Body of pancreas (tissue), 4 donors: Measurements from ENCODE around the gene CASP9. TPM values are rescaled to one million over a fixed set of nuclear protein-coding genes. Genes with fewer than 3 reads are reported as not detected.
A peak's percentile ranks its signal among the peaks of the same experiment; 100 is the strongest.

Experiments
- ATAC-seq: fragments of 150-250 bp; one replicate; pipeline ENCODE4 v1.9.1; 2016
- DNase-seq, 4 donors: peaks; one replicate each; pipeline ENCODE4 v3.0.0-alpha.2; 2019
- H3K27ac ChIP-seq, 4 donors: fragments of 200-600 bp; sonication (generic); 1 replicate in 3 of 4; 2 replicates in 1 of 4; pipeline versions ENCODE4 v1.5.1 to v1.6.1; 2016 to 2019; ENCODE audit warnings: mild to moderate bottlenecking in 1 of 4, mixed read lengths in 1 of 4, moderate library complexity in 1 of 4
- H3K27me3 ChIP-seq, 2 donors: fragments of 200-600 bp; sonication (generic); one replicate each; pipeline ENCODE4 v1.6.0; 2016; ENCODE audit warnings: mild to moderate bottlenecking in 1 of 2
- H3K36me3 ChIP-seq, 2 donors: fragments of 200-600 bp; sonication (generic); replicated peaks in 1 of 2; 2 replicates each; pipeline ENCODE4 v1.5.1; 2016; ENCODE audit warnings: low read depth in 2 of 2; ENCODE audit not compliant: insufficient read depth in 1 of 2
- H3K4me1 ChIP-seq: fragments of 200-600 bp; sonication (generic); one replicate; pipeline ENCODE4 v1.6.0; 2016
- H3K4me3 ChIP-seq, 2 donors: fragments of 200-600 bp; sonication (generic); 1 replicate in 1 of 2; 2 replicates in 1 of 2; pipeline ENCODE4 v1.5.1; 2016 to 2019
- H3K9me3 ChIP-seq, 3 donors: fragments of 200-600 bp; sonication (generic); 1 replicate in 2 of 3; 2 replicates in 1 of 3; pipeline ENCODE4 v1.5.1; 2016
- POLR2A ChIP-seq, 3 donors: fragments of 450-650 bp; IDR thresholded peaks; one replicate each; pipeline ENCODE4 v1.6.1; 2016; ENCODE audit warnings: antibody characterized with exemption in 3 of 3, mild to moderate bottlenecking in 2 of 3
- WGBS, 2 donors: methylation state at CpG; one replicate each; pipeline ENCODE4 v1.1.5; 2017; 5-methylcytosine and 5-hydroxymethylcytosine counted together
- intact Hi-C: fragments of 100-400 bp; cut with DNase I; formaldehyde crosslinking; loops from one replicate; pipeline ENCODE4 v1.15.1; 2023
- total RNA-seq, 2 donors: library from RNA; depleted of rRNA; stranded (reverse); fragments of >200 nt; gene quantifications; one replicate each; pipeline ENCODE4 v1.1.0, GENCODE V29; 2016
- TF ChIP-seq, protein P1 (sequence below), 7 experiments: fragments of 450-650 bp in 4 of 7; fragments of 200-600 bp in 3 of 7; sonication (generic) in 3 of 7; IDR thresholded peaks; one replicate each; pipeline ENCODE4 v1.5.1; 2016 to 2019; ENCODE audit warnings: antibody characterized with exemption in 7 of 7

The CASP9 gene
- total RNA-seq, 2 donors from 2014 or later, result 12.9 to 21.5 TPM

DNA sequence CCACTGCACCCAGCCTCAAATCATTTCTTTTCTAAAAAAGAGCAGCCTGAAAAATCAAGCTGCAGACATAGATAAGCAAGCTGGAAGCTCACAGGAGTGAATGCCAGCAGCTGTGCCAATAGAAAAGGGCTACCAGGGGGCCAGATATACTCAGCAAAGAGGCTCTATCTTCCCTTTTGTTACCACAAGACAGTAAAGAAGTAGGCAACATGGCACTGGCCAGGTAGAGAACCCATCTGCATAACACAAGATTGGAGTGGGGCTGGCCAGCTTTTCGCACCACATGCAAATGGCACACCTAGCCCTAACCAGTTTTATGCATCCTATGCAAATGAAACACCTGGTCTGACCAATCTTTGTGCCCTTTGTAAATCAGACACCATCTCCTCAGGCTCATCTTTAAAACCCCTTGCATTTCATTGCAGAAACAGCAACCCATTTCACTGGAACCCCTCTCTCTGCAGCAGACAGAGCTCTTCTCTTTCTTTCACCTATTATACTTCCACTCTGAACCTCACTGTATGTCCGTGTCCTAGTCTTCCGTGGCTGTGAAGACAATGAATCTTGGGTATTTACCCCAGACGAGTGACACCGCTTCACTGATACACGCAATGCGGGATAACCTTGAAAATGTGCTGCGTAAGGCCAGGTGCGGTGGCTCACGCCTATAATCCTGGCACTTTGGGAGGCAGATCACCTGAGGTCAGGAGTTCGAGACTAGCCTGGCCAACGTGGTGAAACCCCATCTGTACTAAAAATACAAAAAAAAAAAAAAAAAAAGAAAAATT lies 15.1 kb downstream of the CASP9 start:
- peaks cover 45% of the 10 kb centered on the region for H3K4me1 ChIP-seq
- intact Hi-C loops, result no loop called here
- H3K27me3 ChIP-seq, result no peaks in the 10 kb centered on the region
- no peak overlapping the region for H3K4me3 ChIP-seq
- 34 to 46% methylated on average over 12 of the region's 12 CpGs for WGBS, 2 donors
- peak; percentile 15 for ATAC-seq
- no peaks in the 10 kb centered on the region for H3K36me3 ChIP-seq
- no peaks in the 10 kb centered on the region for H3K9me3 ChIP-seq
- peak in 1 of 4 donors; percentile 15 for DNase-seq
- peak overlapping the region in 3 of 4 donors; percentile 20 to 52 (median 35) for H3K27ac ChIP-seq
- TF ChIP-seq, protein P1, sequence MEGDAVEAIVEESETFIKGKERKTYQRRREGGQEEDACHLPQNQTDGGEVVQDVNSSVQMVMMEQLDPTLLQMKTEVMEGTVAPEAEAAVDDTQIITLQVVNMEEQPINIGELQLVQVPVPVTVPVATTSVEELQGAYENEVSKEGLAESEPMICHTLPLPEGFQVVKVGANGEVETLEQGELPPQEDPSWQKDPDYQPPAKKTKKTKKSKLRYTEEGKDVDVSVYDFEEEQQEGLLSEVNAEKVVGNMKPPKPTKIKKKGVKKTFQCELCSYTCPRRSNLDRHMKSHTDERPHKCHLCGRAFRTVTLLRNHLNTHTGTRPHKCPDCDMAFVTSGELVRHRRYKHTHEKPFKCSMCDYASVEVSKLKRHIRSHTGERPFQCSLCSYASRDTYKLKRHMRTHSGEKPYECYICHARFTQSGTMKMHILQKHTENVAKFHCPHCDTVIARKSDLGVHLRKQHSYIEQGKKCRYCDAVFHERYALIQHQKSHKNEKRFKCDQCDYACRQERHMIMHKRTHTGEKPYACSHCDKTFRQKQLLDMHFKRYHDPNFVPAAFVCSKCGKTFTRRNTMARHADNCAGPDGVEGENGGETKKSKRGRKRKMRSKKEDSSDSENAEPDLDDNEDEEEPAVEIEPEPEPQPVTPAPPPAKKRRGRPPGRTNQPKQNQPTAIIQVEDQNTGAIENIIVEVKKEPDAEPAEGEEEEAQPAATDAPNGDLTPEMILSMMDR (IDR thresholded peaks at IDR 0.05), result no peak
- no peak for TF ChIP-seq POLR2A (IDR thresholded peaks at IDR 0.05)

DNA sequence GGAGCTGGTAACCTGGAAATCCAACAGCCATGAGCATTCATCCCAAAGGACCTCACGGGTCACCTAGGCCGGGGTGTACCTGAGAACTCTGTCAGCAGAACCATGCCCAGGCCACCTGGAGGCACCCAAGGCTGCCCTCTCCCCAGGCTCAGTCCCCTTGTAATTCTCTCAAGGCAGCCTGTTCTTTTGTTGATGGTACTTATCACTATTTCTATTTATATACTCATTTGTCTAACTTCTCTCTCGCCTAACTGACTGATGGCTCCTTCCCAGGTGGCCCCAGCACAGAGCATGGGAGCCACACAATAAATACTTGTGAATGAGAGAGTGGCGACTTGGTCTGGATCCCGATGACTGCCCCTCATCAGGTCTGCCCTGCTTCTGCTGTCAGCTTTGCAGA lies 16.7 kb downstream of the CASP9 start:
- Histone ChIP-seq H3K9me3 (no peaks in the 10 kb centered on the region), H3K27me3 (no peaks in the 10 kb centered on the region), H3K4me3 (no peak overlapping the region), H3K36me3 (no peaks in the 10 kb centered on the region), H3K4me1 (peaks cover 45% of the 10 kb centered on the region), H3K27ac (peak overlapping the region in 3 of 4 donors; percentile 35 to 52 (median 35))
- intact Hi-C loops, result no loop called here
- DNase-seq (peak; percentile 52 to 73 (median 62)), ATAC-seq (peak; percentile 72)
- WGBS, 2 donors, result 27 to 29% methylated on average over 5 of the region's 5 CpGs
- TF ChIP-seq, protein P1 (IDR thresholded peaks at IDR 0.05), result peak in 4 of 7 experiments; percentile 15 to 28 (median 22)
- no peak for TF ChIP-seq POLR2A (IDR thresholded peaks at IDR 0.05)

DNA sequence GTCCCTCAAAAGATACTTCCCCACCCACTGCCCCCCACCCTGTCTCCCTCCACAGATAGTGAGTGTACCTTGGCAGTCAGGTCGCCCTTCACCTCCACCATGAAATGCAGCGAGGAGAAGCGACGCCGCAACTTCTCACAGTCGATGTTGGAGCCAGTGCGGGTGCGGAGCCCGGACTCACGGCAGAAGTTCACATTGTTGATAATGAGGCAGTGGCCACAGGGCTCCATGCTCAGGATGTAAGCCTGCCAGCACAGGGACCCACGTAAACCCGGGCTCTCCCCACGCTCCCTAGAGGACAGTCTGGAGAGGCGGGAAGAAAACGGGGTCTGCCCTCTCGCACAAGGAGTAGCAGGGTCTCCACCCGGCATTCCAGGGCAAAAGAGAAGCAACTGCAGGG lies 17.2 kb downstream of the CASP9 start:
- no peaks in the 10 kb centered on the region for H3K36me3 ChIP-seq
- H3K4me1 ChIP-seq, result peaks cover 47% of the 10 kb centered on the region
- H3K9me3 ChIP-seq, result no peaks in the 10 kb centered on the region
- peak overlapping the region in 2 of 4 donors; percentile 35 to 52 for H3K27ac ChIP-seq
- no peak overlapping the region for H3K4me3 ChIP-seq
- H3K27me3 ChIP-seq, result no peaks in the 10 kb centered on the region
- intact Hi-C loops, result no loop called here
- TF ChIP-seq, protein P1 (IDR thresholded peaks at IDR 0.05), result no peak
- TF ChIP-seq POLR2A (IDR thresholded peaks at IDR 0.05), result no peak
- no peak for DNase-seq
- WGBS, 2 donors, result 83% methylated on average over 15 to 17 of the region's 17 CpGs
- ATAC-seq, result no peak

DNA sequence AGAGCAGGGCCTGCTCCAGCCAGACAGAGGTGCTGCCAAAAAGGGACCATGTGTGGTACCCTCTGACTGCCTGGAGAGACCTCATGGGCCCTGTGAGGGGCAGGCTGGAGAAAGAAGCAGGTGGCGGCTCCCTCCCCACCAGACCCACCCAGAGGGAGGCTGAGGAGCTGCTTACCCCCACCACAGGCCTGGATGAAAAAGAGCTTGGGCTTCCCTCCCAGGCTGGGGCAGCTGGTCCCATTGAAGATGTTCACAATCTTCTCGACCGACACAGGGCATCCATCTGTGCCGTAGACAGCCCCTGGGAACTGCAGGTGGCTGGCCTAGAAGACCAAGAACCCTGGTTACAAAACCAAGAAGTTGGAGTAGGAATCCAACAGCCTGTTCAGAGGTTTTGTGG lies 19.6 kb downstream of the CASP9 start:
- H3K4me3 ChIP-seq, result no peak overlapping the region
- H3K4me1 ChIP-seq, result peaks cover 36% of the 10 kb centered on the region
- 79 to 100% methylated on average over 1 to 4 of the region's 4 CpGs for WGBS, 2 donors
- ATAC-seq, result no peak
- no peaks in the 10 kb centered on the region for H3K36me3 ChIP-seq
- intact Hi-C loops, result no loop called here
- no peaks in the 10 kb centered on the region for H3K9me3 ChIP-seq
- no peaks in the 10 kb centered on the region for H3K27me3 ChIP-seq
- no peak overlapping the region for H3K27ac ChIP-seq
- TF ChIP-seq, protein P1 (IDR thresholded peaks at IDR 0.05), result no peak
- no peak for TF ChIP-seq POLR2A (IDR thresholded peaks at IDR 0.05)
- no peak for DNase-seq
